ENCODE results near the gene SOX2.

DNA sequence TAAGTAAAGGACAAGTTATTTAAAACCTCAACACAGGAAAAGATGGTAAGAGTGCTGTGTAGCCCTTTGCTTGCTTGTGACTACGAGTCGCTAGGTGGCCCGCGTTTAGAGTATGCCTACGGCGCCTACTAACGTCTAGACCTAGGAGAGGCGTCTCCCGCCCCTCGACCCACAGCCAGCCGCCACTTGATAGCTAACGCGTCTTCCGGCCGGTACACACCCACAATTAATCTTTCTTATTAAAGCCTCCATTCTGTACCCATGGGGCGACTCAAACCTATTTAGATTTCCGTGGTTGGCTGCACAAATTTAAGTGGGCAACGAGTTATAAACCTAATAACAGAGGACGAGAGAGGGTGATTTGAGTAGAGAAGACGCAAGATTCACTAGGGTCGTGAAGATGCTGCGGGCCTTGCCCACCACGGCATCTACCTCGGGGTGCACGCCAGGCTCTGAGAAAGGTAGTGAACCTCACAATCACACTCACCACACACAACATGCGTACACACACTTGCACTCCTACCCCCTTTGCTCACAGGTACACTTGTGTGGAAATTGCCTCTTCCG is 12.0 kb downstream of the SOX2 start:
- TF ChIP-seq EGR1 (IDR thresholded peaks at IDR 0.05), result no peak
- TF ChIP-seq CREB1 (IDR thresholded peaks at IDR 0.05; ENCODE audit: low read depth), result no peak
- no peak for TF ChIP-seq REST (IDR thresholded peaks at IDR 0.05; ENCODE audit: low read depth)
- no peak for TF ChIP-seq TEAD4 (IDR thresholded peaks at IDR 0.05)
- TF ChIP-seq YY1 (IDR thresholded peaks at IDR 0.05; ENCODE audit: low read depth), result no peak
- no peak for TF ChIP-seq CEBPB (IDR thresholded peaks at IDR 0.05)
- no peak for TF ChIP-seq FOXM1 (IDR thresholded peaks at IDR 0.05; ENCODE audit: borderline replicate concordance, low read depth)

All from Ishikawa (cell line).